ENCODE data around the gene C11orf91.

DNA sequence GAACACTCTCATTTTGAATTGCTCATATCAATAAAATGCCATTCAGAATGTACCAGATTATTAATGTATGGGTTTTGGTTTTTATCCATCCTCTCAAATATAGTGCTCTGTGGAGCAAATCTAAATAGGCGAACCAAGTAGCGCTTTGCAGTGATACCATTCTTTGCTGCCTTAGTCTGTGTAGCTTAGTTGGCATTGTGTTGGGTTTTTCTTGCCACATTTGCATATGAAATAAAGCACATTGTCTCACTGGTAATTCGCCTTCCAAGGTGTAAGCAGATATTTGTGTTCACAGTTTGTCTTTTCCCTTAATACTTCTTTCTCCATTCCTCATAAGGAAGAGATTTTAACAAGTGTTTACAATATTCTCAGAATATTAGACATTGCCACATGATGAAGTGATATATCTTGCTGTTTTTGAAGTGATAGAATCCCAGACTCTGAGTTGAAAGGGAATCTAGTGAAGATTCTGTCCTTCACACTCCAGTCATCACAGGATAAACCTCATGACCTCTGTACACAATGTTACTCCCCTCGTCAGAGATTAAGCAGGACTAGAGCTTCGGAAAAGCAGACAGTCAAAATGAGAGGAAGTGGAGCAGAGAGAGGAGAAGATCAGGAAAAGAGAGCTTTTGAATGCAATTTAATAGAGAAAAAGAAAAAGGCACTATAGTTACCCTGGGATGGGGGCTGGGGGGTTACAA is 16.5 kb downstream of the C11orf91 start:
- no peak for TF ChIP-seq POLR2AphosphoS5 (IDR thresholded peaks at IDR 0.05; ENCODE audit: insufficient read depth, low read depth, low read length)
- TF ChIP-seq EZH2 (IDR thresholded peaks at IDR 0.05; ENCODE audit: borderline replicate concordance, low read depth, low read length, severe bottlenecking) = no peak
- TF ChIP-seq, protein P1, sequence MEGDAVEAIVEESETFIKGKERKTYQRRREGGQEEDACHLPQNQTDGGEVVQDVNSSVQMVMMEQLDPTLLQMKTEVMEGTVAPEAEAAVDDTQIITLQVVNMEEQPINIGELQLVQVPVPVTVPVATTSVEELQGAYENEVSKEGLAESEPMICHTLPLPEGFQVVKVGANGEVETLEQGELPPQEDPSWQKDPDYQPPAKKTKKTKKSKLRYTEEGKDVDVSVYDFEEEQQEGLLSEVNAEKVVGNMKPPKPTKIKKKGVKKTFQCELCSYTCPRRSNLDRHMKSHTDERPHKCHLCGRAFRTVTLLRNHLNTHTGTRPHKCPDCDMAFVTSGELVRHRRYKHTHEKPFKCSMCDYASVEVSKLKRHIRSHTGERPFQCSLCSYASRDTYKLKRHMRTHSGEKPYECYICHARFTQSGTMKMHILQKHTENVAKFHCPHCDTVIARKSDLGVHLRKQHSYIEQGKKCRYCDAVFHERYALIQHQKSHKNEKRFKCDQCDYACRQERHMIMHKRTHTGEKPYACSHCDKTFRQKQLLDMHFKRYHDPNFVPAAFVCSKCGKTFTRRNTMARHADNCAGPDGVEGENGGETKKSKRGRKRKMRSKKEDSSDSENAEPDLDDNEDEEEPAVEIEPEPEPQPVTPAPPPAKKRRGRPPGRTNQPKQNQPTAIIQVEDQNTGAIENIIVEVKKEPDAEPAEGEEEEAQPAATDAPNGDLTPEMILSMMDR (IDR thresholded peaks at IDR 0.05; ENCODE audit: extremely low read depth in 1 of 2, insufficient read depth in 1 of 2, low read depth in 1 of 2, low read length in 2 of 2) = no peak
- no peak for TF ChIP-seq MAX (IDR thresholded peaks at IDR 0.05; ENCODE audit: insufficient read depth, insufficient read length)
- no peak for TF ChIP-seq GATA2 (IDR thresholded peaks at IDR 0.05; ENCODE audit: insufficient read depth, insufficient read length, low read depth, low read length)
- no peak for TF ChIP-seq POLR2A (IDR thresholded peaks at IDR 0.05; ENCODE audit: low read depth, low read length)
- TF ChIP-seq JUN (IDR thresholded peaks at IDR 0.05; ENCODE audit: borderline replicate concordance, insufficient read depth, insufficient read length, low read depth) = no peak
- no peak for TF ChIP-seq FOS (IDR thresholded peaks at IDR 0.05; ENCODE audit: borderline replicate concordance, insufficient read depth, low read length)
- TF ChIP-seq MYC (IDR thresholded peaks at IDR 0.05; ENCODE audit: low read depth, low read length) = no peak

Measured in endothelial cell of umbilical vein (primary cell).